Activated CD8-positive, alpha-beta memory T cell treated with anti-CD3 and anti-CD28 coated beads, Interleukin-2, amount 50 U/mL, for 48 hours (primary cell): Measurements from ENCODE around the gene LDLRAD4.

Experiments used
- DNase-seq: peaks from one replicate; pipeline ENCODE4 v3.0.0-alpha.2; 2020

LDLRAD4 gene

GRCh38 chr18:13268158-13269012, 49.8 kb downstream of the LDLRAD4 start:
- no peak for DNase-seq

- DNase-seq: no peak
Observed at GRCh38 chr18:13269013-13269280, 50.4 kb downstream of the LDLRAD4 start.

- peak; percentile 50 for DNase-seq
Observed at GRCh38 chr18:13269521-13270011, 51.0 kb downstream of the LDLRAD4 start.

- DNase-seq: peak; percentile 13
Observed at GRCh38 chr18:13270279-13270855, 51.8 kb downstream of the LDLRAD4 start.

GRCh38 chr18:13271302-13271911, 52.8 kb downstream of the LDLRAD4 start:
- peak; percentile 45 for DNase-seq

GRCh38 chr18:13272416-13272815, 53.9 kb downstream of the LDLRAD4 start:
- peak; percentile 47 for DNase-seq

GRCh38 chr18:13273800-13274199, 55.2 kb downstream of the LDLRAD4 start:
- DNase-seq: peak; percentile 64

GRCh38 chr18:13275075-13275474, 56.5 kb downstream of the LDLRAD4 start:
- no peak for DNase-seq

- DNase-seq: no peak
Observed at GRCh38 chr18:13276530-13277520, 58.3 kb downstream of the LDLRAD4 start.

GRCh38 chr18:13278062-13278630, 59.6 kb downstream of the LDLRAD4 start:
- DNase-seq: no peak

GRCh38 chr18:13279181-13280069, 60.9 kb downstream of the LDLRAD4 start:
- no peak for DNase-seq

GRCh38 chr18:13280070-13280795, 61.7 kb downstream of the LDLRAD4 start:
- DNase-seq: no peak

GRCh38 chr18:13281406-13281805, 62.8 kb downstream of the LDLRAD4 start:
- DNase-seq: no peak

GRCh38 chr18:13283746-13284145, 65.2 kb downstream of the LDLRAD4 start:
- no peak for DNase-seq

- no peak for DNase-seq
Observed at GRCh38 chr18:13284330-13285027, 65.9 kb downstream of the LDLRAD4 start.

- no peak for DNase-seq
Observed at GRCh38 chr18:13285874-13286273, 67.3 kb downstream of the LDLRAD4 start.

- DNase-seq: no peak
Observed at GRCh38 chr18:13286456-13287125, 68.0 kb downstream of the LDLRAD4 start.

GRCh38 chr18:13287372-13287771, 68.8 kb downstream of the LDLRAD4 start:
- no peak for DNase-seq

GRCh38 chr18:13288509-13289133, 70.1 kb downstream of the LDLRAD4 start:
- peak; percentile 76 for DNase-seq
